GM18498 (cell line): Measurements from ENCODE around the gene TCP10L.

Experiments
- ATAC-seq: cut with Tn5 transposase; IDR thresholded peaks from one replicate; pipeline ENCODE4 v1.9.1; 2021; ENCODE audit warnings: mild to moderate bottlenecking, moderate library complexity; ENCODE audit not compliant: unreplicated experiment

The TCP10L gene

GRCh38 chr21:32525282-32525681, 60.0 kb downstream of the TCP10L start:
- ATAC-seq = no peak

GRCh38 chr21:32523988-32524719, 61.2 kb downstream of the TCP10L start:
- ATAC-seq = no peak
